Neural progenitor cell (in vitro differentiated cells): ENCODE results near the gene MSI2.

Experiments
- CTCF ChIP-seq: fragments of 200-600 bp; sonication (generic); IDR thresholded peaks from 2 replicates; pipeline ENCODE4 v1.5.1; 2017; ENCODE audit warnings: antibody characterized with exemption, mild to moderate bottlenecking
- EZH2 ChIP-seq: fragments of 200-600 bp; sonication (generic); IDR thresholded peaks from 2 replicates; pipeline ENCODE4 v1.6.1; 2017; ENCODE audit warnings: antibody characterized with exemption, mild to moderate bottlenecking, moderate library complexity
- EZH2phosphoT487 ChIP-seq: fragments of 200-600 bp; sonication (generic); IDR thresholded peaks from 2 replicates; pipeline ENCODE4 v1.6.1; 2017; ENCODE audit warnings: antibody characterized with exemption

- TF ChIP-seq CTCF: no peak
- no peak for TF ChIP-seq EZH2phosphoT487
- TF ChIP-seq EZH2: no peak
Observed at GRCh38 chr17:57524839-57525568, 268.7 kb downstream of the MSI2 start.
